Fibroblast of lung (primary cell): ENCODE results near the gene MYLK. TPM values are rescaled to one million over a fixed set of nuclear protein-coding genes. Genes with fewer than 3 reads are reported as not detected.
A peak's percentile ranks its signal among the peaks of the same experiment; 100 is the strongest.

Source experiments
- DNase-seq, 2 donors: peaks; one replicate each; pipeline versions ENCODE4 v3.0.0 to v3.0.0-alpha.2; 2010; ENCODE audit warnings: low read depth in 2 of 2
- H2AFZ ChIP-seq: 2 replicates; pipeline ENCODE4 v1.5.1; 2012; ENCODE audit warnings: low read length, control low read depth, inconsistent platforms
- H3K27ac ChIP-seq: 2 replicates; pipeline ENCODE4 v1.5.1; 2011; ENCODE audit warnings: low read length, control low read depth; ENCODE audit not compliant: insufficient read depth
- H3K27me3 ChIP-seq: 2 replicates; pipeline ENCODE4 v1.5.1; 2011; ENCODE audit warnings: mild to moderate bottlenecking, low read length; ENCODE audit not compliant: control insufficient read depth, insufficient read depth
- H3K36me3 ChIP-seq: 2 replicates; pipeline ENCODE4 v1.5.1; 2011; ENCODE audit warnings: low read length; ENCODE audit not compliant: control insufficient read depth, insufficient read depth
- H3K4me1 ChIP-seq: 2 replicates; pipeline ENCODE4 v1.5.1; 2011; ENCODE audit warnings: low read length; ENCODE audit not compliant: control insufficient read depth, insufficient read depth; ENCODE audit errors: extremely low read depth
- H3K4me2 ChIP-seq: 2 replicates; pipeline ENCODE4 v1.5.1; 2011; ENCODE audit warnings: low read length, control low read depth; ENCODE audit not compliant: insufficient read depth; ENCODE audit errors: extremely low read depth
- H3K4me3 ChIP-seq, 4 experiments: fragments of 200-600 bp in 1 of 4; sonication (generic) in 1 of 4; replicated peaks in 1 of 4; 2 replicates each; pipeline ENCODE4 v1.5.1; 2011 to 2016; ENCODE audit warnings: low read length in 4 of 4, low read depth in 3 of 4, mild to moderate bottlenecking in 3 of 4, control low read depth in 2 of 4, inconsistent platforms in 1 of 4, mixed read lengths in 1 of 4; ENCODE audit not compliant: insufficient read depth in 1 of 4; ENCODE audit errors: control extremely low read depth in 1 of 4
- H3K79me2 ChIP-seq: 2 replicates; pipeline ENCODE4 v1.5.1; 2012; ENCODE audit warnings: mild to moderate bottlenecking, low read length, inconsistent platforms; ENCODE audit not compliant: control insufficient read depth, insufficient read depth
- H3K9ac ChIP-seq: 2 replicates; pipeline ENCODE4 v1.5.1; 2011; ENCODE audit warnings: mild to moderate bottlenecking, low read length, control low read depth; ENCODE audit not compliant: insufficient read depth
- H3K9me3 ChIP-seq: 2 replicates; pipeline ENCODE4 v1.5.1; 2012; ENCODE audit warnings: low read depth, low read length; ENCODE audit not compliant: control insufficient read depth, insufficient read depth
- H4K20me1 ChIP-seq: 2 replicates; pipeline ENCODE4 v1.5.1; 2011; ENCODE audit warnings: low read length; ENCODE audit not compliant: control insufficient read depth, insufficient read depth; ENCODE audit errors: extremely low read depth
- EZH2 ChIP-seq: IDR thresholded peaks from 2 replicates; pipeline ENCODE4 v1.5.1; 2012; ENCODE audit warnings: low read length, control low read depth, mild to moderate bottlenecking; ENCODE audit errors: missing control alignments
- polyA plus RNA-seq, 2 donors: library from polyadenylated mRNA; depleted of rRNA in 1 of 2; stranded (reverse) in 1 of 2; unstranded in 1 of 2; fragments of >200 nt; gene quantifications; 2 replicates each; pipeline ENCODE4 v1.2.1, GENCODE V29; 2011 to 2012; ENCODE audit warnings: missing spikeins in 1 of 2
- total RNA-seq: library from RNA; depleted of rRNA; stranded (reverse); fragments of >200 nt; gene quantifications from 2 replicates; pipeline ENCODE4 v1.2.1, GENCODE V29; 2014
- TF ChIP-seq, protein P1 (sequence below), 2 donors: IDR thresholded peaks in 1 of 2; conservative IDR thresholded peaks in 1 of 2; 1 replicate in 1 of 2; 2 replicates in 1 of 2; pipeline ENCODE4 v1.5.1; 2011 to 2012; ENCODE audit warnings: low read length in 2 of 2, control low read depth in 1 of 2, inconsistent platforms in 1 of 2, low read depth in 1 of 2, mild to moderate bottlenecking in 1 of 2

Gene MYLK
- total and polyA plus RNA-seq, 2 donors (not counting 1 experiment from before 2014, with no cell fraction given): 918 to 941 TPM

DNA sequence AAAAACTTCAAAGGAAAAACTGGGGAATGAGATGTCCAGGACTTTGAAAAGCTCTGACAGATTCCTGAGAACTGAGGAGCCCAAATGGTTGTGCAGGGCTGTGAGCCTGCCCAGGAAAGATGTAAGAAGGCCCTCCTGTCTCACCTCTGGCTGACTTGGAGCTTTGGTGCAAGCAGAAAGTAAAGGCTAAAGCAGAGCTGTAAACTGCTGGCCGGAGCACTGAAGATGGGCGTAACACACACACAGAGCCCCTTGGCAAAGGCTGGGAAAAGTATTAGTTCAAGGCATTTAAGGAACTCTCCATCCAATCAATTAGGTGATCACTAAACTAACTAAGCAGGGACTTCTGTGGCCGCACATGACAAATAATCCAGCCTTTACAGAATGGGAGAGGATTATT lies 155.1 kb downstream of the MYLK start:
- Histone ChIP-seq H3K27me3 (no peaks in the 10 kb centered on the region), H3K36me3 (peaks cover 10% of the 10 kb centered on the region), H3K79me2 (no peaks in the 10 kb centered on the region), H3K4me2 (no peak overlapping the region), H3K9ac (no peak overlapping the region), H3K4me1 (peaks cover 25% of the 10 kb centered on the region), H3K9me3 (no peaks in the 10 kb centered on the region), H4K20me1 (no peaks in the 10 kb centered on the region), H2AFZ (no peak overlapping the region), H3K27ac (no peak overlapping the region), H3K4me3 (no peak overlapping the region)
- DNase-seq: no peak
- TF ChIP-seq EZH2: no peak
- TF ChIP-seq, protein P1, sequence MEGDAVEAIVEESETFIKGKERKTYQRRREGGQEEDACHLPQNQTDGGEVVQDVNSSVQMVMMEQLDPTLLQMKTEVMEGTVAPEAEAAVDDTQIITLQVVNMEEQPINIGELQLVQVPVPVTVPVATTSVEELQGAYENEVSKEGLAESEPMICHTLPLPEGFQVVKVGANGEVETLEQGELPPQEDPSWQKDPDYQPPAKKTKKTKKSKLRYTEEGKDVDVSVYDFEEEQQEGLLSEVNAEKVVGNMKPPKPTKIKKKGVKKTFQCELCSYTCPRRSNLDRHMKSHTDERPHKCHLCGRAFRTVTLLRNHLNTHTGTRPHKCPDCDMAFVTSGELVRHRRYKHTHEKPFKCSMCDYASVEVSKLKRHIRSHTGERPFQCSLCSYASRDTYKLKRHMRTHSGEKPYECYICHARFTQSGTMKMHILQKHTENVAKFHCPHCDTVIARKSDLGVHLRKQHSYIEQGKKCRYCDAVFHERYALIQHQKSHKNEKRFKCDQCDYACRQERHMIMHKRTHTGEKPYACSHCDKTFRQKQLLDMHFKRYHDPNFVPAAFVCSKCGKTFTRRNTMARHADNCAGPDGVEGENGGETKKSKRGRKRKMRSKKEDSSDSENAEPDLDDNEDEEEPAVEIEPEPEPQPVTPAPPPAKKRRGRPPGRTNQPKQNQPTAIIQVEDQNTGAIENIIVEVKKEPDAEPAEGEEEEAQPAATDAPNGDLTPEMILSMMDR (conservative IDR thresholded peaks at IDR 0.05 in 1 of 2, IDR thresholded peaks at IDR 0.05 in 1 of 2; ENCODE audit: low read depth in 1 of 2, low read length in 2 of 2): no peak

DNA sequence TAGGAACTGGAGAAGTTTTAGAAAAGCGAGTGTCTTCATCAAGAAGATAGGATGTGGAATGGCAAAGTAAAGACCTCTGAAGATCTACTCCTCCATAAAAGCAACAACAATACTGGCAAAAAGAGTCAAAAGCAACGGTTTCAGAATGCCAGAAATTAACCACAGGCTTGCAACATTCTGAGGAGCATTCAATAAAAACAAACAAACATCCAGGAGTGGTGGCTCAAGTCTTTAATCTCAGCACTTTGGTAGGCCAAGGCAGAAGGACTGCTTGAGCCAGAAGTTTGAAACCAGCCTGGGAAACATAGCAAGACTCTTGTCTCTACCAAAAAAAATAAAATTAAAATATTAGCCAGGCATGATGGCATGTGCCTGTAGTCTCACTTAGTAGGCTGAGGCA lies 156.1 kb downstream of the MYLK start:
- no peak overlapping the region for H3K4me3 ChIP-seq
- no peaks in the 10 kb centered on the region for H4K20me1 ChIP-seq
- DNase-seq: peak; percentile 33 to 60
- no peak overlapping the region for H2AFZ ChIP-seq
- peaks cover 22% of the 10 kb centered on the region for H3K4me1 ChIP-seq
- no peak overlapping the region for H3K27ac ChIP-seq
- H3K27me3 ChIP-seq: no peaks in the 10 kb centered on the region
- H3K79me2 ChIP-seq: no peaks in the 10 kb centered on the region
- H3K4me2 ChIP-seq: no peak overlapping the region
- H3K9ac ChIP-seq: no peak overlapping the region
- no peak for TF ChIP-seq EZH2
- TF ChIP-seq, protein P1 (conservative IDR thresholded peaks at IDR 0.05 in 1 of 2, IDR thresholded peaks at IDR 0.05 in 1 of 2; ENCODE audit: low read depth in 1 of 2, low read length in 2 of 2): no peak
- peaks cover 9% of the 10 kb centered on the region for H3K36me3 ChIP-seq
- H3K9me3 ChIP-seq: no peaks in the 10 kb centered on the region

- no peak for DNase-seq
- Histone ChIP-seq H3K9ac (no peak overlapping the region), H2AFZ (no peak overlapping the region), H3K9me3 (no peaks in the 10 kb centered on the region), H4K20me1 (no peaks in the 10 kb centered on the region), H3K4me1 (peaks cover 17% of the 10 kb centered on the region), H3K36me3 (peaks cover 12% of the 10 kb centered on the region), H3K79me2 (no peaks in the 10 kb centered on the region), H3K27ac (no peak overlapping the region), H3K4me3 (no peak overlapping the region), H3K4me2 (no peak overlapping the region), H3K27me3 (no peaks in the 10 kb centered on the region)
- TF ChIP-seq EZH2: no peak
- TF ChIP-seq, protein P1 (conservative IDR thresholded peaks at IDR 0.05 in 1 of 2, IDR thresholded peaks at IDR 0.05 in 1 of 2; ENCODE audit: low read depth in 1 of 2, low read length in 2 of 2): no peak
Measured at GRCh38 chr3:123725652-123726400, 158.3 kb downstream of the MYLK start.
